Endothelial cell of umbilical vein (primary cell): ENCODE data around the gene TNIP1. TPM values are rescaled to one million over a fixed set of nuclear protein-coding genes. Genes with fewer than 3 reads are reported as not detected.

Source experiments
- BruUV-seq: library from RNA; stranded (reverse); fragments of 400-500 nt; replicated peaks from 2 replicates; lab custom pipeline; 2021; lab: Mats Ljungman, UMichigan
- CTCF ChIA-PET: fragments of 300-600, 350-600 bp; sonication (Branson Sonifier 250); formaldehyde crosslinking; loops from one replicate; lab custom pipeline; 2021; ENCODE audit warnings: antibody characterized with exemption, inconsistent platforms; lab: Charles Lee
- POLR2A ChIA-PET: fragments of 300-600, 350-600 bp; sonication (Branson Sonifier 250); formaldehyde crosslinking; loops from one replicate; lab custom pipeline; 2021; ENCODE audit warnings: antibody characterized with exemption, inconsistent platforms; lab: Charles Lee
- DNase-seq: peaks from one replicate; pipeline ENCODE4 v3.0.0-alpha.2; 2011; ENCODE audit warnings: low read depth, low spot score
- FAIRE-seq: peaks from 2 replicates; lab custom pipeline; 2011; peaks lifted over from hg19 to GRCh38; lab: Jason Lieb, UNC
- H2AFZ ChIP-seq: 2 replicates; pipeline ENCODE4 v1.6.0; 2012; ENCODE audit warnings: low read depth, low read length, control low read depth, inconsistent platforms
- H3K27ac ChIP-seq: 2 replicates; pipeline ENCODE4 v1.5.1; 2011; ENCODE audit warnings: low read depth, mild to moderate bottlenecking, control low read depth, low read length, moderate library complexity; ENCODE audit not compliant: insufficient read depth
- H3K27me3 ChIP-seq, 2 experiments: 2 replicates each; pipeline versions ENCODE4 v1.6.0 to v1.6.1; 2011; ENCODE audit warnings: low read length in 2 of 2, mixed read lengths in 1 of 2; ENCODE audit not compliant: control insufficient read depth in 2 of 2, insufficient read depth in 2 of 2
- H3K36me3 ChIP-seq, 2 experiments: 2 replicates in 1 of 2; 3 replicates in 1 of 2; pipeline ENCODE4 v1.5.1; 2011; ENCODE audit warnings: low read length in 2 of 2, mild to moderate bottlenecking in 1 of 2, moderate library complexity in 1 of 2; ENCODE audit not compliant: control insufficient read depth in 2 of 2, insufficient read depth in 2 of 2; ENCODE audit errors: extremely low read depth in 1 of 2
- H3K4me1 ChIP-seq: 3 replicates; pipeline ENCODE4 v1.5.1; 2011; ENCODE audit warnings: mild to moderate bottlenecking, low read length; ENCODE audit not compliant: control insufficient read depth, insufficient read depth; ENCODE audit errors: extremely low read depth
- H3K4me2 ChIP-seq: 2 replicates; pipeline ENCODE4 v1.6.1; 2011; ENCODE audit warnings: low read length, control low read depth, mixed read lengths; ENCODE audit not compliant: insufficient read depth
- H3K4me3 ChIP-seq, 3 experiments: fragments of 200-600 bp in 1 of 3; sonication (generic), shearing (Covaris generic) in 1 of 3; replicated peaks in 1 of 3; 2 replicates each; pipeline ENCODE4 v1.5.1; 2011 to 2016; ENCODE audit warnings: control low read depth in 3 of 3, low read length in 3 of 3, mild to moderate bottlenecking in 2 of 3, inconsistent platforms in 1 of 3, low read depth in 1 of 3, moderate library complexity in 1 of 3; ENCODE audit not compliant: insufficient read depth in 1 of 3
- H3K79me2 ChIP-seq: 2 replicates; pipeline ENCODE4 v1.6.0; 2012; ENCODE audit warnings: low read length, inconsistent platforms; ENCODE audit not compliant: control insufficient read depth, insufficient read depth
- H3K9ac ChIP-seq: replicated peaks from 2 replicates; pipeline ENCODE3; 2011; ENCODE audit warnings: low read length, control low read depth; ENCODE audit not compliant: insufficient read depth; ENCODE audit errors: extremely low read depth
- H3K9me1 ChIP-seq: replicated peaks from 3 replicates; pipeline ENCODE4 v1.6.0; 2011; ENCODE audit warnings: mild to moderate bottlenecking, low read length; ENCODE audit not compliant: control insufficient read depth, insufficient read depth; ENCODE audit errors: extremely low read depth
- H3K9me3 ChIP-seq: replicated peaks from 2 replicates; pipeline ENCODE4 v1.5.1; 2012; ENCODE audit warnings: low read length, inconsistent platforms; ENCODE audit not compliant: control insufficient read depth, insufficient read depth
- H4K20me1 ChIP-seq: replicated peaks from 2 replicates; pipeline ENCODE3; 2011; ENCODE audit warnings: mild to moderate bottlenecking, low read length; ENCODE audit not compliant: control insufficient read depth, insufficient read depth; ENCODE audit errors: extremely low read depth
- CTCF ChIP-seq, 2 donors: IDR thresholded peaks; 1 replicate in 1 of 2; 2 replicates in 1 of 2; pipeline ENCODE4 v1.5.1; 2011; ENCODE audit warnings: low read length in 2 of 2, mild to moderate bottlenecking in 2 of 2, moderate library complexity in 2 of 2, control low read depth in 1 of 2, inconsistent platforms in 1 of 2, low read depth in 1 of 2; ENCODE audit not compliant: insufficient read depth in 1 of 2; ENCODE audit errors: extremely low read depth in 1 of 2
- EZH2 ChIP-seq: IDR thresholded peaks from 2 replicates; pipeline ENCODE4 v1.6.1; 2012; ENCODE audit warnings: borderline replicate concordance, low read depth, mild to moderate bottlenecking, moderate library complexity, low read length, inconsistent platforms; ENCODE audit not compliant: severe bottlenecking
- FOS ChIP-seq: IDR thresholded peaks from 2 replicates; pipeline ENCODE4 v1.6.1; 2011; ENCODE audit warnings: mild to moderate bottlenecking, low read length, moderate library complexity, borderline replicate concordance; ENCODE audit not compliant: insufficient read depth
- GATA2 ChIP-seq: IDR thresholded peaks from 2 replicates; pipeline ENCODE4 v1.7.0; 2011; ENCODE audit warnings: low read depth, mild to moderate bottlenecking, moderate library complexity, mixed read lengths, low read length; ENCODE audit not compliant: insufficient read length, insufficient read depth
- JUN ChIP-seq: IDR thresholded peaks from 2 replicates; pipeline ENCODE4 v1.6.1; 2011; ENCODE audit warnings: borderline replicate concordance, low read depth; ENCODE audit not compliant: insufficient read length, insufficient read depth
- MYC ChIP-seq: IDR thresholded peaks from one replicate; pipeline ENCODE4 v1.6.1; 2011; ENCODE audit warnings: mild to moderate bottlenecking, low read depth, low read length
- POLR2A ChIP-seq: IDR thresholded peaks from 2 replicates; pipeline ENCODE4 v1.6.1; 2012; ENCODE audit warnings: low read depth, mild to moderate bottlenecking, control low read depth, low read length
- POLR2AphosphoS5 ChIP-seq: IDR thresholded peaks from 2 replicates; pipeline ENCODE4 v1.6.1; 2012; ENCODE audit warnings: low read depth, mild to moderate bottlenecking, control low read depth, low read length, moderate library complexity; ENCODE audit not compliant: insufficient read depth
- dilution Hi-C: fragments of 300-500 bp; cut with MboI; formaldehyde crosslinking; loops from one replicate; pipeline ENCODE4 v1.15.0; 2019; ENCODE audit warnings: low sequenced_read_pairs; ENCODE audit not compliant: extremely low pct_ligation_motif_present
- intact Hi-C: fragments of 100-400 bp; cut with micrococcal nuclease; formaldehyde crosslinking; loops from one replicate; pipeline ENCODE4 v1.10.0; 2022
- polyA plus RNA-seq, 4 experiments: library from polyadenylated mRNA; depleted of rRNA in 3 of 4; stranded (reverse) in 3 of 4; unstranded in 1 of 4; fragments of >200 nt; gene quantifications; 2 replicates each; pipeline versions ENCODE4 v1.2.1 to v1.2.3, GENCODE V29; 2011 to 2012; ENCODE audit warnings: missing spikeins in 1 of 4
- total RNA-seq: library from RNA; stranded (reverse); gene quantifications from 2 replicates; pipeline ENCODE4 v1.2.3, GENCODE V29; 2021

The TNIP1 gene
- total and polyA plus RNA-seq, 2 donors (not counting 3 experiments of a cell fraction or from before 2014, with no cell fraction given): 43.0 to 96.8 TPM

GRCh38 chr5:151097061-151097460 lies 16.2 kb upstream of the TNIP1 start:
- dilution Hi-C loops: no loop called here

More at GRCh38 chr5:151097061-151097460, 16.2 kb upstream of the TNIP1 start:
- H3K9ac ChIP-seq: no peak overlapping the region
- DNase-seq (no peak), FAIRE-seq (no peak)
- H3K9me3 ChIP-seq: no peaks in the 10 kb centered on the region
- no peak overlapping the region for H3K4me3 ChIP-seq
- POLR2A ChIA-PET: no interaction called here
- H2AFZ ChIP-seq: no peak overlapping the region
- H3K4me2 ChIP-seq: no peak overlapping the region
- intact Hi-C loops: loop anchor here (5.0 kb wide), 1 partner anchor 45 kb away; no protein-coding TSS in a partner anchor
- TF ChIP-seq POLR2A: no peak
- TF ChIP-seq POLR2AphosphoS5: no peak
- no peak for TF ChIP-seq GATA2
- no peak for TF ChIP-seq CTCF (IDR thresholded peaks at IDR 0.05; ENCODE audit: extremely low read depth in 1 of 2, insufficient read depth in 1 of 2, low read depth in 1 of 2, low read length in 2 of 2)
- no peak for TF ChIP-seq MYC
- TF ChIP-seq EZH2: no peak
- no peak for TF ChIP-seq JUN
- no peak for TF ChIP-seq FOS
- BruUV-seq: no TSS peak
- no peaks in the 10 kb centered on the region for H3K79me2 ChIP-seq
- H3K4me1 ChIP-seq: peaks cover 35% of the 10 kb centered on the region
- H3K27me3 ChIP-seq: no peaks in the 10 kb centered on the region
- no peaks in the 10 kb centered on the region for H3K36me3 ChIP-seq
- H4K20me1 ChIP-seq: no peaks in the 10 kb centered on the region
- H3K27ac ChIP-seq: no peak overlapping the region
- CTCF ChIA-PET: interaction anchor here (1.2 to 3.9 kb wide), 4 partner anchors 8 to 45 kb away, joined by 3 to 19 read pairs (median 4); no protein-coding TSS in a partner anchor
- H3K9me1 ChIP-seq: no peaks in the 10 kb centered on the region
